GM21381 (cell line): ENCODE results near the gene RPL39L.

ENCODE experiments used
- ATAC-seq: cut with Tn5 transposase; IDR thresholded peaks from one replicate; pipeline ENCODE4 v1.9.1; 2021; ENCODE audit warnings: mild to moderate bottlenecking, moderate library complexity; ENCODE audit not compliant: unreplicated experiment

The RPL39L gene

DNA sequence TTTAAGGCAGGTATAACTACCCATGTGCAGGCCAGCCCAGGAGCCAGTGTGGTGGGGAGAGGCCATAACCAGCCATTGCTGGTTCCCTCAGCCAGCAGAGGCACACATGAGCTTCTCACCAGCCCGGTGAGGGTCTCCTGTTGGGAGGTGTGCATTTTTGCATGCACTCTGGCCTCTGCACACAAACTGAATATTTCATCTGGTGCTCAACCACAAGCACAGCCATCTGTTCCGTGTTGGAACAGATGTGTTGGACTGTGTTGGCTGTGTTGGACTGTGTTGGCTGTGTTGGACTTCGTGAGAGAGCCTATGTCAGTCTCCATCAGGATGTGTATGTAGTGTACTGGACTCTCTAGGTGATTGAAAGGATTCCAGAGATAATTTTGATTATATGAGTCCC, 67.2 kb downstream of the RPL39L start:
- no peak for ATAC-seq
